ENCODE measurements around the gene CCBE1.
"Not testable (repeated sequence)": the region's sequence is repeated elsewhere in the genome, so short reads cannot be mapped to it uniquely, and the experiment has no call there.

Gene CCBE1

DNA sequence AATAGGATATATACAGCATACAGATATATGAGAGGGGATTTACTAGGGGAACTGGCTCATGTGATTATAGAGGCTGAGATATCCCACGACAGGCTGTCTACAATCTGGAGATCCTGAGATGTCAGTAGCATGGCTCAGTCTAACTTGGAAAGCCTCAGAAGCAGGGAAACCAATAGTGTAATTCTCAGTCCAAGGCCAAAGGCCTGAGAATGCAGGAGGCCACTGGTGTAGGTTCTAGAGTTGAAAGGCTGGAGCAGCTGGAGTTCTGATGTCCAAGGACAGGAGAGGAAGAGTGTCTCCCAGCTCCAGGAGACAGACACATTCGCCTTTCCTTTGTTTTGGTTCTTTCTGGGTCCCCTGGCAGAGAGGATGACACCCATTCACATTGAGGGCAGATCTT lies 20.1 kb upstream of the CCBE1 start:
- no peak for DNase-seq (ENCODE audit: extremely low spot score, insufficient read length, low read depth)
- no peak for FAIRE-seq

DNA sequence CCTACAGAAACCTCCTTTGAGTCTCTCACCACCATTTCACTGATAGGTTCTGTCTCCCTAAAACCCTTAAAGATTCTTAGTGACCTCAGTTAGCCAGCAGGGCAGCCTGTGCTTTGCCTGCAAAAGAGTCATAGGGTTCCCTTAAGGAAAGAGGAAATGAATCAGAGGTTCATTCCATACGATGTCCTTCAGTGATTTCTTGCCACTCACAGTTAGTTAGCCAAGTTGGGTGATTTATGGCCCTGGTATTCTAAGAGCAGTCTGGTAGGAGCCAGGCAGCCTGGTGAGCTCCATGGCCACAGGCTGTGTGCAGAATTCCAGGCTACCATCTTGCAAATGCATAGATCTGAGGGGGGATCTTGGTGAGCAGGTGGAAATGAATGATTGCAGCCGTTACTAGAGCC lies 18.7 kb upstream of the CCBE1 start:
- FAIRE-seq, result no peak
- no peak for DNase-seq (ENCODE audit: extremely low spot score, insufficient read length, low read depth)

DNA sequence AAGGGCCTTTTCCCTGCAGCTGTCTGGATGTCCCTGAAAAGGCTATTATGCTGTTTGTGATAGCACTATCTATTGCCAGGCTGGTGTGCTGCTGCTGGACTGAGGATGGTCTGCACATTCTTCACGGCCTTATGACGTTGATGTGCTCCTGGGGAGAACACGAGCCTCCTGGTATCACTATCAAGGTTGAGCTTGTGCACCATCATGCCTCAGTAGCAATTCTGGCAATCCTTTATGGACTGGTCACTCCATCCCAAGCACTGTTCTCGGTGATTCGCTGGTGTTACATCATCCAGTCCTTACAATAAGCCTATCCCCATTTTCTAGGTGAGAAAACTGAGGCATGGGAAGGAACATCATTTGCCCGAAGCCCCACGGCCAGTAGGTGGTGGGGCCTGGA lies 18.2 kb upstream of the CCBE1 start:
- FAIRE-seq, result no peak

DNA sequence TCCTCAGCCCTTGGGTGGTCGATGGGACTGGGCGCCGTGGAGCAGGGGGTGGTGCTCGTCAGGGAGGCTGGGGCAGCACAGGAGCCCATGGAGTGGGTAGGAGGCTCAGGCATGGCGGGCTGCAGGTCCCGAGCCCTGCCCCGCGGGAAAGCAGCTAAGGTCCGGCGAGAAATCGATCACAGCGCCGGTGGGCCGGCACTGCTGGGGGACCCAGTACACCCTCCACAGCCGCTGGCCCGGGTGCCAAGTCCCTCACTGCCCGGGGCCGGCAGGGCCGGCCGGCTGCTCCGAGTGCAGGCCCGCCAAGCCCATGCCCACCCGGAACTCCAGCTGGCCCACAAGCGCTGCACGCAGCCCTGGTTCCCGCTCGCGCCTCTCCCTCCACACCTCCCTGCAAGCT lies 16.9 kb upstream of the CCBE1 start:
- FAIRE-seq; DNase-seq (ENCODE audit: extremely low spot score, insufficient read length, low read depth): not testable (repeated sequence)

More for the DNA sequence above, 18.2 kb upstream of the CCBE1 start:
- no peak for DNase-seq (ENCODE audit: extremely low spot score, insufficient read length, low read depth)

DNA sequence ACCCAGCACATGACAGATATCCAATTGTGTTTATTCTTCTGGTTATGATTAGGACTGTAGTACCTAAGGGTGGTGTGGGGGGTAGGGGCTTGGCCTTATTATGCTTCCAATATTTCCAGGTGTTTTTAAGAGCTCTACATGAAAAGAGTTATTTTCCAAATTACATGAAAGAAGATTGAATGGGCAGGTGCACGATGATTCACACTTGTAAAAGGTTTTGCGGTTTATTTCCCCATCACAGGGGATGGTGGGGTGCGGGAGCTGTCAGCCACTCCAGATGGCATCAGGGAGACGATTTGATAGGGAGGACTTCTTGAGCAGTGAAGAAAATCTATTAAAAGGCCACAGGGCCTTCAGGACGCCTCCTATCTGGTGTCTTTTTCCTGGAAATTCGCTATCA lies 15.1 kb upstream of the CCBE1 start:
- FAIRE-seq, result no peak

DNA sequence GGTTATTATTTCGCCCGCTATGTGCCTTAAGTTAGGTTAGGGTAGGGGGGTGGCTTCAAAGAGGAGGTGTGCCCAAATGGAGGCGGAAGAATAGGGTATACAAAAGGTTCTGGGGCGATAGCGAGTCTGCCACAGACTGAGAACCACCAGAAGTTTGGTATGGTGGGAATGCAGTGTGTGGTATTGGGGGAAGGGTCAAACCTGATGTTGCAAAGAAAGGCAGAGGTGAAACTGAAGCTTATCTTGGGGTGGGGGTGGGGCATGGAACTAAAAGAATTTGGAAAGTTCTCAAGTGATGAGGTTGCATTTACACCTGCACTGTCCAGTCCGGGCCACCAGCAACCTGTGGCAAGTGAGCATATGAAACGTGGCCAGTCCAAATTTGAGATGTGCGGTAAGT lies 11.8 kb upstream of the CCBE1 start:
- FAIRE-seq, result no peak
- DNase-seq (ENCODE audit: extremely low spot score, insufficient read length, low read depth), result no peak

More for the DNA sequence above, 15.1 kb upstream of the CCBE1 start:
- DNase-seq (ENCODE audit: extremely low spot score, insufficient read length, low read depth), result no peak

DNA sequence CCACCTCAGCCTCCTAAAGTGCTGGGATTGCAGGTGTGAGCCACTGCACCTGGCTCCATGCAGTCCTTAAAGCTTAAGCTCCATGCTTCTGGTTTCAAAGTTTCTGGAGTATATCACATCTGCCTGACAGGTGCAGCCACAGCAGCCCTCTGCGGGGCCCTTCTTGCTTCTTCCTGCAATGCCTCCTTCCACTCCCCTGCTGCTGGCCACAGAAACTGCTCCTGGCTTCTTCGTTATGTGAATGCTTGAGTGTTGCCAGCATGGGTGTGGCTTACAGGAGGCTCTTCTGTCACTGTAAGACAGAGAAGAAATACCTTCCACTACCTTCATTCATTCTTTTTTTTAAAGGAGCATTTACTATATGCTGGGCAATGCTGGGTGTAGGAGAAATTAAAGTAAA lies 10.1 kb upstream of the CCBE1 start:
- DNase-seq (ENCODE audit: extremely low spot score, insufficient read length, low read depth) (no peak), FAIRE-seq (no peak)

DNA sequence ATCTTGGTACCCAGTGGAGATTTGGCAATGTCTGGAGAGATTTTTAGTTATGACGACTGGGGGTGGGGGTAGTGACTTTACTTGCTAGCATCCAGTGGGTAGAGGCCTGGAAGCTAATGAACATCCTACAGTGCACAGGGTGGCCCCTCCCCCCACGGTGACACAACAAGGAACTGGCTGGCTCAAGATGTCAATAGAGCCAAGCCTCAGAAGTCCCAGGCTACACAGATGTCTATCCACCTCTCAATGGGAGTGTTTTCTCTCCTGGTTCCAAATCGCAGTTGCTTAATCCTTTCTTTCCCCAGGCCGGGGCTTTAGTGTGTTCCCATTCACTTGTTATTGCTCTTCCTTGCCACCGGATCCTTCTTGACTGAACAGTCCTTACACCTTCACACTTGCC lies 9.3 kb upstream of the CCBE1 start:
- FAIRE-seq (no peak), DNase-seq (ENCODE audit: extremely low spot score, insufficient read length, low read depth) (no peak)

DNA sequence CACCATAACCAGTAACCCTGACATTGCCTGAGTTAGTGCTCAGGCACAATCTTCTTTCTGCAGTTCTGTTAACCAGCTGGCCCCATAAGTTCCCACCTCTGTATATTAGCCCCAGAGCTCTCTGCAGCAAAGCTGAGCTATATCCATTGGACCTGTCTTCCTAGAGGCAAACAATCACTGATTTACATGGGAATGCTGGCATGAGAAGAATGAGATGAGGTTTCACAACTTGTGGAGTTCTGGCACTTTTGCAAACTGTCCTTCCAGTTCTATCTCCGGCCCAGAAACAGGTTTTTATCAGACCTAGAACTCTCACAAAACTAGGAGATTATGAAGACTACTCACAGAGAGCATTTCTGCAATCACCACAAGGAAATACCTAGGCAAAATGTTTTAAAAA lies 7.9 kb upstream of the CCBE1 start:
- DNase-seq (ENCODE audit: extremely low spot score, insufficient read length, low read depth), result no peak
- no peak for FAIRE-seq

DNA sequence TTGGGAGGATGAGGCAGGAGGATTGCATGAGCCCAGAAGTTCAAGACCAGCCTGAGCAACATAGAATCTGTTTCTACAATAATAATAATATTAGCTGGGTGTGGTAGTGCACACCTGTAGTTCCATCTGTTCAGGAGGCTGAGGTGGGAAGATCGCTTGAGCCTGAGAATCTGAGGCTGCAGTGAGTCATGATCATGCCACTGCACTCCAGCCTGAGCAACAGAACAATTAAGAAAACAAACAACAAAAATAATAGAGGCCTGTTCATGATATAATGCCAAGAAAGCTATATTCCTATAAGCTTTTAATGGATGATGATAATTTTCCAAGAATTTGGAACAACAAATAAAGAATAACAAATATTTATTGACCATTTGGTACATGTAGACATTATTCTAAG lies 6.9 kb upstream of the CCBE1 start:
- FAIRE-seq (no peak), DNase-seq (ENCODE audit: extremely low spot score, insufficient read length, low read depth) (no peak)

DNA sequence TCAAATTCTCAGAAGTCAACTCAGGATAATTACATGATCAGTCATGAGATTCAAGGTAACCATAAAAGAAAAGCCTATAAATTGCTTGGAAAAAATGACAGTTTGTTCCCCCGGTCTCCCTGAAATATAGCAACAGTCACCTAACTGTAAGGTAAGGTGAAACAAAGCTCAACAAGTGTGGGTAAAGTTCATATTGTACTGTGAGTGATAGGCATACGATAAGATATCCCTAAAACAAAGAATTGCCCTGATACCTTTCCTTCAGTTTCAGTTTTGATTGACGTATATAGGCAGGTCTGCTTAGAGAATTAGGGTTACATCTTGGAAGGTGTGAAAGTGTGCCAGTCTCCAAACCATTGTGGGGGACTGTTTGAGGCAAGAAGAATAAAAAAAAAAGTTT lies 4.0 kb upstream of the CCBE1 start:
- DNase-seq (ENCODE audit: extremely low spot score, insufficient read length, low read depth) (no peak), FAIRE-seq (no peak)

DNA sequence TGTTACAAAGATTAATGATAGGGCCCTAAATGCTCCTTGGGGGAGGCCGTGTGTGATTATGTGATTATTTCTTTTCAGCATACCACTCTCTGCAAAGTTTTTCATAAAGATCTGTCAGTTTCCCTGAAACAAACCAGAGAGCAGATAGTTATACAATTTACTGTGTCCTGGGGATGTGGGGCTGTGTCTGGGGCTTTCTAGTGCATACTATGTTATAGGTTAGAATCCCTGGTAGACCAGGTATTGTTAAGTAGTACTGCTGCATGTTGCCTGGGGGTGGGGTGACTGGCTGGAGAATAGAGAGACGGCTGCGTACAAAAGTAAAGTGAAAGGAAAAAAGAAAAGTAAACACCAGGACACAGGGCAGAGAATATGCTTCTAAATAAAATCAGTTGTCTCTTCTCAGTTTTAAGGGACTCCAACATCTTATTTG lies 3.3 kb upstream of the CCBE1 start:
- FAIRE-seq (no peak), DNase-seq (ENCODE audit: extremely low spot score, insufficient read length, low read depth) (no peak)

DNA sequence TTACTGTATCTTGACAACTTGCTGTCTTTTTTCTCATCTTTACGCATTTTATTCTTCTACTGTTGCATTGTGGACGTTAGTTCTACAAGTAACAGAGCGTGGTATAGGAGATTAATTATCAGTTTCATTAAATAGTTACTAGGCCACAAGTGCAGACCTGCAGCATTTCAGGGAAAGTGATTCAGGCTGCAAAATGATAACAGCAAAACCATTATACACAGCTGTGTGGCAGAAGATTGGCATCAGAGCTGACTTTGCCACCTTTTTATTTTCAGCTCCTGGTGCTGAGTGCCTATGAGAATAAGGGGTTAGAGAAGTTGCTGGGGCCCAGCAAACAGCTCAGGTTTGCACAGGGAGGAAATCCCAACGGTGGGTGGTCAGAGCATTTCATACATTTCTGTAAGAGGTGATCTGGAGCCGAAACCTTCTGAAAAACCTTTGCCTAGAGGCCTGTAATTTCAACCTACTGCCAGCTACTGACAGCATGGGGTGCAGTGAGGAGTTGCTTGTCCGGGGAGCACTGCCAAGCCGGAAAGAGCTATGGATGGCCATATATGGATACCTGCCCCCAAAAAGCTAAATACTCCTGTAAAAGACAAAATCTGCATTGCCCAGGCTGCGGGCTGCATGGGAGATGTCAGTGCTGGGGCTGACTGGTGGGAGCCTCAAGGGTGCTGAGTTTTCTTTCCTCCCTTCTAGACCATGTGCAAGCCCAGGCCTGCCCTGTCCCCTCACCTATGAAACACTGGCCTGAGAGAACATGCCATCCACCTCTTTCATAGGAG lies 2.7 kb upstream of the CCBE1 start:
- DNase-seq (ENCODE audit: extremely low spot score, insufficient read length, low read depth), result no peak
- FAIRE-seq, result no peak

DNA sequence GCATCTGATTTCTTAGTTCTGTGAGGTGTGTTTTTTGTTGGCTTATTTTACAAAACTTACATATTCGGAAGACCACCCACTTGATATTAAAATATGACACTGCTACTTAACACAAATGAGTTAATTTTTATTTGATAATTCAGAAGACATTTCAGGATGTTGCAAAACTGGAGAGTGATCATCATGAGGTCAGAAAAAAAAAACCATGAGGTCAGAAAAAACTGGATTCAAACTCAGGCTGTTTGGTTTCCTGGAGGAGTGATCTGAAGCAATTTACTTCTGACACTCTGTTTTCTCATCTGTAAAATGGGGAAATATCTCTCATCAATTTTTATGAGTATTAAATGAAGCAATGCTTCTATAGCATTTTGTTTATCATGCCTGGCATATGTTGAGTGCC lies 1.8 kb upstream of the CCBE1 start:
- FAIRE-seq, result no peak
- no peak for DNase-seq (ENCODE audit: extremely low spot score, insufficient read length, low read depth)

DNA sequence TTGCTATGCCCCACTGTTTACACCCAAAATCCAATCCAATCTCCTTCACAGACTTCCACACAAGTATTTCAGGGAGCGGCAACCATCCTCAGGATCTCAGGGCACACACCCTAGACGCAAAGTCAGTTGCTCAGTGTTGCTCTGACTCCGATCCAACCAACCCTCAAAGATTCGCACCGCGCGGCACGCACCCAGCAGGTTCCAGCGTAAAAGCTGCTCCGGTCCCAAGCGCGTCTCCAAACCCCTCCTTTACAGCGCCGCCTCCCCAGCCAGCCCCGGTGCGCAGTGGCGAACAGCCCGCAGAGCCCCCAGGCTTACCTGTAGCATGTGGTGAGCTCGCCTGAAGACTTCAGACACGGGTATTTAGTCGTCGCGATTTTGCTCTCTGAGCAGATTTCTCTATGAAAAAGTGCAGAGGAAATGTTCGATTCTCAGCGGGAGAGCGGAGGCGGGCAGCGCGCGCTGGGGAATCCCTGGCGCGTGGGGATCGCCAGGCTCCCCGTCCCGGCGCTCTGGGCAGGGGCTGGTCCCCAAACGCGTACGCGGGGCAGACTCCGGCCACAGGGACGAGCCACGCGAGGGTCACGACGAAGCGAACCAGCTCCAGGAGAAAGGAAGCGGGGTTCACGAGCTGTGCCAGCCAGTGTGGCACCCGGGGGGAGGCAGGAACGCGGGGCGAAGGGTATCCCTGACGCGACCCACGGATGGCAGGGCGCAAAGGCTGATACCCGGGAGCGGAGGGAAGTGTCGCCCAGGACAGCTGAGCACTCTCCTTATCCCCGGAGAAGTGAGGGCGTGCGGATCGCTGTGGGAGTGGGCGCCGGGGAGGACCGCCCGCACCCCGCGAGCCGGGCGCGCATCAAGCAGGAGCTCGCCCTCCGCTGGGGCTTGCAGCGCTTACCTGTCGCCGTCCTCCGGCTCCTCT lies 650 bp downstream of the CCBE1 start:
- no peak for FAIRE-seq
- no peak for DNase-seq (ENCODE audit: extremely low spot score, insufficient read length, low read depth)

DNA sequence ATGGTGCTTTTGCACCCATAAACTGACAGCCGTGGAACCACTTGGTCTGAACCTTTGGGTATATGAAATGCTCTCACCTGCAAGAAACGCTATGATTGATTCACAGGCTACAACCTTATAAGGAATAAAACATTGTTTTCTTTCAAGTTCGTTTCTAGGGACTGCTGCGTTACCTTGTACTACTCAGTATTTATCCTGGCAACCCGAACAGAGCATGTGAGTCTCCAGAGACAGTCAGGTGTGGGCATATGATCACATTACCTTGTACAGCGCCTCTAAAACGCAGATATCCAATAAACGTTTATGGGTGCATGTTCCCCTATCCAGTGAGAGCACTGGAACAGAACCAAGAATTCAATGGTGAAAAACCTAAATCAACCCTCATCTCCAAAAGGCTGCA lies 1.7 kb downstream of the CCBE1 start:
- FAIRE-seq, result no peak
- DNase-seq (ENCODE audit: extremely low spot score, insufficient read length, low read depth), result no peak

DNA sequence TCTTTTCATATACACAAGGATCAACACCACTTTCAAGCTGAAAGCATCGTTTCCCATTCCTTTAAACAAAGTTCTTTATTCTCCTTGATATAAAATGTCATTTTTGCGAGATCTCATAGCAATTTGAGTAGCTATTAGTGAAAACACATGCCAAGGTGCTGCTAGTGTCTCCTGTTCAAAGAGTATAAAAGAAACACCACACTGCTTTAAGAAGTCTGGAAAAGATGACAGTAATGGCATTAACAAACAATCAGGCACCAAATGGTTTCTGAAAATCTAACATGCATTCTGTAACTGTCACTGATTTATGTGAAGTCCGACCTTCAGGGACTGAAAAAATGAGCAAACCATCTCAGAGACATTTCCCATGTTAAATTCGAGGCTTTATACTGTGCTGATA lies 2.4 kb downstream of the CCBE1 start:
- DNase-seq (ENCODE audit: extremely low spot score, insufficient read length, low read depth) (no peak), FAIRE-seq (no peak)

DNA sequence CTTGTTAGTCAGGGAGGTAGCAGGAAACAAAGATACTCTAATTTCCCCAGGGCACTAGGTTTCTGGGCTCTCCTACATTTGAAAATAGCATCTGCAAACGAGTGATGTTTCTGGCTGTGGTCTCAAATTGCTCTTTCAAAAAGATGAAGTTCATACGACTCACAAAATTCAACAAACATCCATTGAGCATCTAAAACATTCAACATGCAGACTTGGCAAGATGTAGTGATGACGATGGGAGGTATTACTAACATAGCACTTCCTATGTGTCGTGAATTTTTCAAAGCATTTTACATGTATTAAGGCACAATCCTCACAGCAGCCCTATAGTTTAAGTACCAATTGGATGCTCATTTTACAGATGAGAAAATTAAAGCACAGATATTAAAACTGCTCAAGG lies 5.2 kb downstream of the CCBE1 start:
- no peak for DNase-seq (ENCODE audit: extremely low spot score, insufficient read length, low read depth)
- FAIRE-seq, result no peak

DNA sequence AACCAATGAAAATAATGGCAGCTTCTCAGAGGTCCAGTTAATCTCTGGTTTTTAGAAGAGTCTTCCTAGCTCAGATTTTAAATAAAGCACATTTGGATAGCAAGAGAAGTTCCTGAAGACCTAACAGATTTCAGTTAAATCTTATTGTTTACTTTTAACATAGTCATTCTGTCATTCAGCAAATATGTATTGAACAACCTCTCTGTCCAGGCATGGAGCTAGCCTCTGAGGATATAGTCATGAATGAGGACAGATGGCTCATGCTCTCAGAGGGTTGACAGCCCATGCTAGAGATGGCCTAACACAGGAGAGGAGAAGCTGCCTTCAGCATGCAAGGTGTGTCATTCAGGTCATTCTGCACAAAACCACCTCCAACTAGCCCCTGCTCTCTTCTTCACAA lies 6.2 kb downstream of the CCBE1 start:
- no peak for FAIRE-seq
- no peak for DNase-seq (ENCODE audit: extremely low spot score, insufficient read length, low read depth)

DNA sequence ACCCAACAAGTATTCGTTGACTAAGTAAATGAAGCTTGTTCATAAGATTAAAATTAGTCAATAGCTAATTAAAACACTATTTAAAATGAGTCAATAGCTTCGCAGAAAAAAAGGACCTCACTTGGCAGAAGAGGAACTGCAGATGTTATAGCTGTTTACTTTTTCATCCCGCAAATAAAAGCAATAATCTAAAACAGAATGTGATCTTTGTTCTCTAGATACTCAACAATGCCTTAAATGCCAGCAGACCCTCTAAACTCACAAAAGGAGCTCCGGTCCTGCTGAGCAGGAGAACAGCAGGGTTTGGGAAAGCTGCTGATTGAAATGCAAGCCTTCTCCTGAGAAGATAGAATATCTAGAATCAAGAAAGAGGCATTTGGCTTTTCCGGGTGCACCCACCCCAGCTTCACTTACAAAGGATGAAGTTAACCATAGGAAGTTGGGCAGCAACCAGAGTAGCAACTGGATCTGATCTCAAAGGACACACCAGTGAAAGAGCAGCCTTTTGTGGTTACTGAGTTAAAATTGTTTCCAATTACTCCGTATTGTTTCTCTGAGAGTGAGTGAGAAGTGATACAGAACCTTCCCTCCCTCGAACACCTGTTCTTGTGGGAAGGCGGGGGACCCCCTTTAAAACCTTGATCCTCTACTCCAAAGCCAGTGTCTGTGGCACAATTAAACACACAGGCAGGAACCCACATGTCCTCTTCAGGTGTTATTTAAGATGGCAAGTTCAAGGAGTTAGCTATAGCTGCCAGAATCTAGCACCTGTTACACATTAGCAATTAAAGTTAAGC lies 6.8 kb downstream of the CCBE1 start:
- DNase-seq (ENCODE audit: extremely low spot score, insufficient read length, low read depth) (no peak), FAIRE-seq (no peak)

DNA sequence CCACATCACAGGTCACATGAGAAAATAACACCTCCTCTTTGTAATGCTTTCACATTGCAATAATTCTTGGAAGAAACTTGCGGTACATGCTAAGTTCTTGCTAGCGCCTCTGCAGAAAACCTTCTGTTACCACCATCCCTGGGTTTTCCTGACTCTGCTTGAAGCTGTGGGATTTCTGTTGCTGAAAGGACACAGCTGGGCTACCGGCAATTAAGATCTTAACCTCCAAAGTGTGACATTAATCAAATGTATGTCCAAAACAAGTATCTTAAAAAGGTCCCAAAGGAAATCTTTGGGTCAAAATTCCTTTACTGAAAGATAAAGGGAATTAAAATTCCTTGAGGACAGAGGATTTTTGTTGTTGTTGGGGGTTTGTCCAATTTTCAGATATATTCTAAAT lies 7.5 kb downstream of the CCBE1 start:
- DNase-seq (ENCODE audit: extremely low spot score, insufficient read length, low read depth), result no peak
- FAIRE-seq, result no peak

Data from GM18507 (cell line).